ENCODE data around the gene RAB19.
"Not testable (repeated sequence)": the region's sequence is repeated elsewhere in the genome, so short reads cannot be mapped to it uniquely, and the experiment has no call there.

Gene RAB19

DNA sequence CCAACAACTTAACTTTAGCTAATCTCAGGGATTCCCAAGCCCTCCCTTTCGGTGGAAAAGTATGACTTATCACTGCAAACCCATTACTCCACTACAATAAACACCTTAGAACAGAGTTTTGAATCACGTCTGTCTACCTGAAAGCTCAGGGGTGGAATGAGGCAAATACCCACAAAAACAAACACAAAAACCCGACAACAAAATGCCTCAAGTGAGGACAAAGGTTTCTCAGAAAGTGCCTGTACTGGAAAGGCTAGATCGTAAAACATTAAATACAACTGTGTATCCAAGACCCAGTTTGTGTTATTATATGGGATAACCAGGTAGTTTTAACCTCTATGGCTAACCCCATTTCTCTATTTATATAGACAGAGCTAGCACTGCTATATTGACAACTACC, 49.4 kb downstream of the RAB19 start:
- DNase-seq (ENCODE audit: insufficient read length, low spot score) (no peak), FAIRE-seq (no peak)

DNA sequence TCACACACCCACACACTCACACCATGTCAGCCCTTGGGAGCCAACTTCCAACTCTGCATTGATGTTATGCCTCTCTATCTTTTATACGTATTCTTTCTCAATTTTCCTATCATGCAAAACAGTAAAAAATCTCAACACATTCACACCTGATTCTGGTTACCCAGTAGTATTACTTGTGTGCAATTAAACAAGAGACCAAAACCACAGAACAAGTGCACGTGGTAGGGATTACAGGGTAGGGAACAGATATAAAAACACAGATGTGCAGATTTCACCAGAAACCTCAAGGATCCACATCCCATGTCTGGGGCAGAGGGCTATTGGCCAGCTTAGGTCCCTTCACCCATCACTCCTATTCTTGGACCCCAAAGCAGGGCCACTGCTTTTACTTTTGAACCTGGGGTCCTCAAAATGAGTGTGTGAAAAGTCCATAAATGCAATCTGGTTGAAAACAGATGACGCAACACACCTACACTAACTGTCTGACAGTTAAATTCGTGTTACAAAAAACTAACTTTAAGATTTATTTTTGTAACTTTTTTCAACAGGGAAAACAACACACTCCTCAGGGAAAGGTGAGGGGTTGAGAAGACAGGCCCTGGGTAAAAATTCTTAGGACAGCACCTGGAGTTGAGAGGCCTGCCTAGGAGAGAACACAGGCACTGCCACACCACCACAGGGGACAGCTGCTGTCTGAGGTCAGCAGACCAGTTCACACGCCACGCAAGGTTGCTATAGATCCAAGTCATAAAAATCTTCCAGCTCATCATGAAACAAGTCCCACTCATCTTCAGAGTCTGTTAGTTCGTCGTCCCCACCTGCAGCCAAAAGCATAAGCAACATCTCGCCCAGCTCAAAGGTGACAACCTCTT, 50.2 kb downstream of the RAB19 start:
- not testable (repeated sequence) for FAIRE-seq; DNase-seq (ENCODE audit: insufficient read length, low spot score)

DNA sequence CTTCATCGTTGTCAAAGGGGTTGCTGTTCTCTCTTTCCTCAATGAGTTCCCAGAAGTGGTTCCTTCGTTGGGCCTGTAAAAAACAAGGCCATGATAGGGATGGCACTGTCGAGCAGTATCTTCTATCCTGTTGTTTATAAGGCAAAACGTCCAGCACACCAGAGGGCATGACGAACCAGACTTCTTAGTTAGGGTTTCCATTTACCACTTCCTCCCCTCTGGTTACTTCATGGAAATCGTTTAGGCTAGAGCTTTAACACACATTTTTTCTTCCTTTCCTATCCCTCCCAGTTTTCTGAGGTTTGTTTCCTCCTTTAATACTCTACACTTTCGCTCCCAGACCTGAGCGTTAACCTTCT, 50.8 kb downstream of the RAB19 start:
- FAIRE-seq (no peak), DNase-seq (ENCODE audit: insufficient read length, low spot score) (no peak)

DNA sequence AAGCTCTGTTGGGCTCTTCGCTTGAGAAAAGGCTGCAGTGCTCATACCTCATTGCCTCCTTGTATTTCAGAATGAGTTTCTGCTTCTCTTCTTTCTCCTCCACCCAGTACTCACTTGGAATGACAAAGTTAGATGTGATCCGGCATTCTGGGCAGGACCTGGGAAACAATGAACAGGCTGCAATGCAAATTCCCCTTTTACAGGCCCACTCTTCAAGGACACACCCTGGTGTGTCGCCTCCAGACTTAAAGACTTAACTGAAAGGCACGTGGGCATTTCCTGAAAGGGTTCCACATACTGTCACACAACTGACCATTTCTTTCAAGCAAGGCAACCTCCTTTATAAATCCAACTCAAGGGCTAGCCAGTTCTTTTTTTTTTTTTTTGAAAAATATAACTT, 51.9 kb downstream of the RAB19 start:
- DNase-seq (ENCODE audit: insufficient read length, low spot score) = no peak
- FAIRE-seq = no peak

DNA sequence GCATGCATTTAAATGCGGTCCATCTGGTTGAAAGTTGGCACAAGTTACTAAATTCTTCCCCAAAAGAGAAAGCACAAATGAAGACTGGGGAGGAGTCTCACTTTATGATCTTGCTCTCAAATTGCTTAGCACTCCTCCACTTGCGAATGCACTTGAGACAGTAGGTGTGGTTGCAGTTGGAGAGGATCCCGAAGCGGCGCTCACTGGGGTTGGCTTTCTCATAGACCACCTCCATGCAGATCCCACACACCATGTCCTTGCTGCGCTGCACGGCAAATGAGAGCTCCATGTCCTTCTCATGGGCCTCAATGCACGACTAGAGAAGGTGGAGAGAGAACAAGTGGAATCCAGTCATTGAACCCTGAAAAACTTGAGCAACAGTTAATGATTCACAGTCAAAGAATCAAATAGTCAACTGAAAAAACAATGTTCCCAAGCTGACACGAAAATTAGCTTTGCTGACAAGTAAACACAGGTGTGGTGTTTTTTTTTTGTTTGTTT, 52.7 kb downstream of the RAB19 start:
- DNase-seq (ENCODE audit: insufficient read length, low spot score) (no peak), FAIRE-seq (no peak)

DNA sequence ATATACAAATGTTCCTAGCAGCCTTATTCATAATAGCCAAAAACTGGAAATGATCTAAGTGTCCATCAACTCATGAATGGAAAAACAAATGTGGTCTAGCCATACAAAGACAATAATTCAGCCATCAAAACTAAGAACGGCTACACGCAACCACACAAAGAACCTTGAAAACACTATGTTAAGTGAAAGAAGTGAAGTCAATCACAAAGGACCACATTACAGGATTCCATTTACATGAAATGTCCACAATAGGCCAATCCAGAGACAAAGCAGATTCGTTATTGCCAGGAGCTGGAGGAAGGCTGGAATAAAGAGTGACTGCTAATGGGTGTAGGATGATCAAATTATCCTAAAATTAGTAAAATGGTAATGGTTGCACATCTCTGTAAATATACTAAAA, 54.3 kb downstream of the RAB19 start:
- DNase-seq (ENCODE audit: insufficient read length, low spot score) (no peak), FAIRE-seq (no peak)

DNA sequence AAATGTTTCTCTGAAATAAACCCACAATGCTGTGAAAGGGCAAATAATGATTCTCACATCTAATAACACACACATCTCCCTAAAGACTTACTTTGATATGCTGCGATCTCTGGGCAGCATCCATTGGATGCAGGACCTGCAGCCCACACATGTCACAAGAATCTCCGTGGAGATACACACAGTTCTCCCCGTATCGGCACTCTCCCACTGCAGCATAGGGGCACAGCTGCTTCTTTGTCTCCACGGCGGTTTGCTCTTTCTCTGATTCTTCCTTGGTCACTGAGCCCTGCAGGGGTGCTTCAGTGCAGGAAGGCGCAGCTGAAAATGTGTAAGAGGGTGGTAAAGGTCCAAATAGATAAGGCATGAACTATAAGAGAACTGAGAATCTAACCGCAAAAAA, 55.1 kb downstream of the RAB19 start:
- FAIRE-seq (no peak), DNase-seq (ENCODE audit: insufficient read length, low spot score) (no peak)

DNA sequence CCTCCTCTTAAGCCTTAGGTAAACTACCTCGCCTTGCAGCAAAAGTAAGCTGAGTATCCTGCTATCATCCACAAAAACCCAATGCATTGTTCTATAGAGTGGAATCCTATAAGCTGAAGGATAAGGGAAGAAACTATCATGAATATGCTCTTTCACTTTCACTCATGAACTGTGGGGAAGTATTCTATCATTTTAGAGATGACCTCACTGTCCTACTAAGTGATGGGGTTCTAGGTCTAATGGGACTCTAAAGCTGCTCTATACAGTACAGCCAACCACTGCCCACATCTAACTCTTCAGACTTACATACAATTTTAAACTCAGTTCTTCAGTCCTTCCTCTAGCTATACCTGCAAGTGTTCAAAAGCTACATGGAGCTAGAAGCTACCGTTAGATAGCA, 59.3 kb downstream of the RAB19 start:
- FAIRE-seq (no peak), DNase-seq (ENCODE audit: insufficient read length, low spot score) (no peak)

DNA sequence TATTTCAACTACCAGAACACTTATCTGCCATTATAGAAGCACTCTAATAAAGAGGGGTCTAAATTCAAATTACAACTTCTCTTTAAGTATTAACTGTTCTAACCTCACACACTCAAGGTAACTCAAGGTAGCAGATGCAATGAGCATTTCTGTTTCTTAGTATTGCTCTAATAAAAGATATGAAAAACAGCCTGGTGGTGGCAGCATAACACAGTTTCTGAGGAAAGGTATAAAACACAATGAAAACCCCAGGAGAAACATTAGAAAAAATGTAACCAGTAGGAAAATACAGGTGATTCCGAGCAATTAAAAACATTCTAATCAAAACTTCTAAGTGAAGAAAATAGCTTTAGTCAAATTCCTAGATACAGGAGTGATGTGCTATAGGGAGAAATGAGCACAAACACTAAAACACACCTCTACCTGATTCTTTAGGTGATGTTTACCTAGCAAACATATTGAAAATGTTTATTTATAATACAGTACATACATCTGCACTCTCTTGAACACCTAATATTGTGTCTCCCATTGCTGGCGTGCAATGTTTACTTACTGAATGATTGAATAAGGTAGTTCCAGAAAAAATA, 72.0 kb downstream of the RAB19 start:
- FAIRE-seq (no peak), DNase-seq (ENCODE audit: insufficient read length, low spot score) (peak; percentile 53)

DNA sequence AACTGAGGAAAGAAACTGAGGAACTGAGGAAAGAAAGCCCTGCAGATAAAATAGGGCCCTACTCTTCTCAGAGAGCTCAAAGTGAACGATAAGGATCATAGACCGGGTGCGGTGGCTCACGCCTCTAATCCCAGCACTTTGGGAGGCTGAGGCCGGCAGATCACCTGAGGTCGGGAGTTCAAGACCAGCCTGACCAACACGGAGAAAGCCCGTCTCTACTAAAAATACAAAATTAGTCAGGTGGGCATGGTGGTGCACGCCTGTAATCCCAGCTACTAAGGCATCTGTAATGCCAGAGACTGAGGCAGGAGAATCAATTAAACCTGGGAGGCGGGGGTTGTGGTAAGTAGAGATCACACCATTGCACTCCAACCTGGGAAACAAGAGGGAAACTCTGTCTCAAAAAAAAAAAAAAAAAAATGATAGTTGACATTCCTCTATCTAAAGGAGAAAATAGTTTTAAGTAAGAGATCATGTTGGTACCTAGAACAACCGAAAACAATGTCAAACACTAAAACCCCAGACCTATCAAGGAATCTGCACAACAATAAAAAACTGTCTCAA, 72.9 kb downstream of the RAB19 start:
- FAIRE-seq (no peak), DNase-seq (ENCODE audit: insufficient read length, low spot score) (no peak)
